OCI-LY7 (cell line): ENCODE measurements around the gene ANGPT4. TPM values are rescaled to one million over a fixed set of nuclear protein-coding genes. Genes with fewer than 3 reads are reported as not detected.

Source experiments
- BruUV-seq: library from RNA; stranded (reverse); fragments of 400-500 nt; replicated peaks from 2 replicates; lab custom pipeline; 2021; lab: Mats Ljungman, UMichigan
- CTCF ChIA-PET: fragments of 300-600 bp; sonication (Branson Sonifier 250); formaldehyde crosslinking; loops from one replicate; lab custom pipeline; 2022; ENCODE audit warnings: antibody characterized with exemption; ENCODE audit not compliant: unreplicated experiment; lab: Charles Lee
- POLR2A ChIA-PET: fragments of 300-600 bp; sonication (Branson Sonifier 250); formaldehyde crosslinking; loops from one replicate; lab custom pipeline; 2022; ENCODE audit warnings: antibody characterized with exemption; lab: Charles Lee
- DNase-seq: peaks from one replicate; pipeline ENCODE4 v3.0.0-alpha.2; 2015; ENCODE audit warnings: low spot score
- H2AFZ ChIP-seq: fragments of 200-600 bp; sonication (generic), shearing (Covaris generic); 2 replicates; pipeline ENCODE4 v1.6.1; 2014; ENCODE audit warnings: mild to moderate bottlenecking, antibody characterized with exemption, low read length, moderate library complexity
- H3K27ac ChIP-seq: fragments of 200-600 bp; sonication (generic); 2 replicates; pipeline ENCODE4 v1.5.1; 2014; ENCODE audit warnings: mixed run types, low read depth, mild to moderate bottlenecking, moderate library complexity, low read length, inconsistent platforms; ENCODE audit not compliant: poor library complexity, severe bottlenecking
- H3K36me3 ChIP-seq: fragments of 200-600 bp; sonication (generic); 2 replicates; pipeline ENCODE4 v1.6.1; 2014; ENCODE audit warnings: mild to moderate bottlenecking, antibody characterized with exemption, low read length, moderate library complexity, mixed read lengths; ENCODE audit not compliant: insufficient read depth
- H3K4me1 ChIP-seq: fragments of 200-600 bp; sonication (generic); 2 replicates; pipeline ENCODE4 v1.5.1; 2014; ENCODE audit warnings: mild to moderate bottlenecking, low read length; ENCODE audit not compliant: insufficient read depth, poor library complexity, severe bottlenecking
- H3K4me2 ChIP-seq: fragments of 200-600 bp; sonication (generic); 2 replicates; pipeline ENCODE4 v1.6.1; 2014; ENCODE audit warnings: mild to moderate bottlenecking, low read length
- H3K4me3 ChIP-seq: fragments of 200-600 bp; sonication (generic); 2 replicates; pipeline ENCODE4 v1.5.1; 2014; ENCODE audit warnings: mild to moderate bottlenecking, low read depth, low read length; ENCODE audit not compliant: poor library complexity, severe bottlenecking
- H3K79me2 ChIP-seq: fragments of 200-600 bp; sonication (generic); 2 replicates; pipeline ENCODE4 v1.6.1; 2016; ENCODE audit warnings: low read depth, mild to moderate bottlenecking, low read length, moderate library complexity, mixed read lengths; ENCODE audit not compliant: insufficient read depth
- H3K9me2 ChIP-seq: fragments of 200-600 bp; sonication (generic); 2 replicates; pipeline ENCODE4 v1.6.1; 2016; ENCODE audit warnings: mild to moderate bottlenecking, low read length, mixed read lengths; ENCODE audit not compliant: insufficient read depth
- H3K9me3 ChIP-seq: fragments of 200-600 bp; sonication (generic); 2 replicates; pipeline ENCODE4 v1.6.1; 2014; ENCODE audit warnings: mild to moderate bottlenecking, mixed run types, low read length, mixed read lengths
- H4K20me1 ChIP-seq: fragments of 200-600 bp; sonication (generic); 2 replicates; pipeline ENCODE4 v1.6.1; 2014; ENCODE audit warnings: mild to moderate bottlenecking, antibody characterized with exemption, low read length, moderate library complexity, mixed read lengths; ENCODE audit not compliant: insufficient read depth
- CTCF ChIP-seq: fragments of 200-600 bp; sonication (generic); conservative IDR thresholded peaks from 2 replicates; pipeline ENCODE4 v1.5.1; 2014; ENCODE audit warnings: mild to moderate bottlenecking, antibody characterized with exemption, low read length, moderate library complexity, mixed read lengths
- EZH2phosphoT487 ChIP-seq: fragments of 200-600 bp; sonication (generic); IDR thresholded peaks from 2 replicates; pipeline ENCODE4 v1.6.1; 2018; ENCODE audit warnings: low read depth, borderline replicate concordance, mild to moderate bottlenecking, mixed run types, antibody characterized with exemption, low read length, moderate library complexity, mixed read lengths
- intact Hi-C: fragments of 100-400 bp; cut with micrococcal nuclease; formaldehyde crosslinking; loops from one replicate; pipeline ENCODE4 v1.10.0; 2022; ENCODE audit not compliant: unreplicated experiment
- total RNA-seq, 2 experiments: library from RNA; depleted of rRNA in 1 of 2; stranded (reverse); fragments of >200 nt in 1 of 2; shearing (Covaris generic) in 1 of 2; gene quantifications; 2 replicates each; pipeline ENCODE4 v1.2.3, GENCODE V29; 2014 to 2022

The ANGPT4 gene
- total RNA-seq, 2 experiments from 2014 or later, result not detected

DNA sequence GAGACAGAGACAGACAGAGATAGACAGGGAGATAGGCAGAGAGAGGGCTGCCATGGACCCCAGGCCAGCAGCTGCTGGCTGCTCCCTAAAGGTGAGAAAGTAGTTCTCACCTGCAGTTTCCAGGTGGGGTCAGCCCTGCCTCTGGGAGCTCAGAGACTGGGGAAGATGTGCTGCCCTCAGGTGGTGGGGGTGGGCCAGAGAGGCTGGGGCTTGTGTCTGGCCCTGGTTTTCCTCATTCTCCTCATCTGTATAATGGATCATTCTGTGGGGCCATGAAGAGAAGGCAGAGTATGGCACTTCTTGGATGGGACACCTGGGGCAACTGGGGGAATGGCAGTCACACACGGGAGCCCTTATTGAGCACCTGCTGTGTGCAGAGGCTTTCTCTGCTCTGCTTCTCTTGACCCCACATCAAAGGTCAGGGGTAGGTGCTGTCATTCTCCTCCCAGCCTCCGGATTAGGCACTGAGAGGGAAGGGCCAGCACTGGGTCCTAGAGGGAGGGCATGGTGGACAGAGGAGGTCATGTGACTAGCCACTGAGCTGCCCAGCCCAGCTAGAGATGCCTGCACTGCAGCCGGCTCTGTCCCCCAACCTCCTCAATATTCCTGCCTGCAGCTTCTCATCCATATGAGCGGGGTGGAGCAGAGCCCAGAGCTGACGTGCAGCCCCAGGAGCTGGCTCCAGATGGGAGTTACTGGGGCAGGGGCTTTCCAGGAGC, 4.1 kb downstream of the ANGPT4 start:
- Histone ChIP-seq H3K27ac (no peak overlapping the region), H3K79me2 (no peaks in the 10 kb centered on the region), H3K4me1 (no peaks in the 10 kb centered on the region), H3K9me3 (no peaks in the 10 kb centered on the region), H3K9me2 (no peaks in the 10 kb centered on the region), H3K36me3 (no peaks in the 10 kb centered on the region), H4K20me1 (no peaks in the 10 kb centered on the region), H3K4me3 (no peak overlapping the region), H3K4me2 (no peak overlapping the region), H2AFZ (no peak overlapping the region)
- peak; percentile 66 for TF ChIP-seq CTCF
- no peak for TF ChIP-seq EZH2phosphoT487
- DNase-seq, result peak; percentile 22
- POLR2A ChIA-PET, result no interaction called here
- intact Hi-C loops, result no loop called here
- no TSS peak for BruUV-seq
- CTCF ChIA-PET, result no interaction called here

DNA sequence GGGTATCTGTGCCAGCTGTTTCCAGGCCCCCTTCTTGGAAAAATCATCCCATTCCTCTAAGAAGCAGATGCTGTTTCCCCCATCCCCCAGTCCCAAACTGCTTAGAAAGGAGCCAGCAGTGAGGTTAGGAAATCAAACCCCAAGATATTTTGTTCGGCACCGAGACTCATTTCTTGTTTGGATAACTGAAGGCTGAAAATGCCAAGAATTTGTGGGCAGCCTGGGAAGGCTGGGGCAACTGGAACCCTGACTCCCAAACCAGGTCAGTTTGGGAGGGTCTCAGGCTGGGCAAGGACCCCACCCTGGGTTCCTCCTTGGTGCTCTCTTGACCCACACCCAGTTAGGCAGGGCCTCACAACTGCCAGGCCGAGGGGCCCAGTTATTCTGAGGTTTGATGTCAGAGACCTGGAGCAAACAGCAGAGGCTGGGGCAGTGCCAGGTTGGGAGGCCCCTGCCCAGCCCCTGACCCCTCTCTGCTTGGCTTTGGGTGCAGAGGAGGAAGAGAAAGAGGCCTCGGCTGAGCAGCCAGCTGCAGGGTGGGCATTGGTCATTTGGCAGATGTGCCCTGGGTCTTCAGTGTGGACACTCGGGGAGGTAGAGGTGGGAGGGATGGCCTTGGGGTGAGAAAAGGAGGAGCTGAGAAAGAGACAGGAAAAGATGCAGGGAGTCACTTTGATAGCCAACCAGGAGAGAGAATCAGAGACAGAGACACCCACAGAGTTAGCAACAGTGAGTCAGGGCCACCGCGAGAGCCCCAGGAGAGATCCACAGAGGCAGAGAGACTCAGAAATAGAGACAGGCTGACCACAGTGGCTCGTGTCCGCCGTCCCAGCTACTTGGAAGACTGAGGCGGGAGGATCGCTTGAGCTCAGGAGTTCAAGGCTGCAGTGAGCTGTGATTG, 5.0 kb downstream of the ANGPT4 start:
- Histone ChIP-seq H3K36me3 (no peaks in the 10 kb centered on the region), H4K20me1 (no peaks in the 10 kb centered on the region), H3K9me2 (no peaks in the 10 kb centered on the region), H3K9me3 (no peaks in the 10 kb centered on the region), H3K4me3 (no peak overlapping the region), H3K4me2 (no peak overlapping the region), H3K27ac (no peak overlapping the region), H2AFZ (no peak overlapping the region), H3K79me2 (no peaks in the 10 kb centered on the region), H3K4me1 (no peaks in the 10 kb centered on the region)
- intact Hi-C loops, result no loop called here
- POLR2A ChIA-PET, result no interaction called here
- no TSS peak for BruUV-seq
- DNase-seq, result no peak
- TF ChIP-seq EZH2phosphoT487 (no peak), CTCF (no peak)
- CTCF ChIA-PET, result no interaction called here
